IMR-90 (cell line): ENCODE data around the gene PLS1. TPM values are rescaled to one million over a fixed set of nuclear protein-coding genes. Genes with fewer than 3 reads are reported as not detected.

Experiments used
- ATAC-seq: fragments of 200-7000 bp; cut with Tn5 transposase; 2 replicates; pipeline ENCODE4 v1.9.1; 2020; ENCODE audit warnings: low read depth, mild to moderate bottlenecking, moderate library complexity
- BruUV-seq: library from RNA; stranded (reverse); fragments of 400-500 nt; replicated peaks from 2 replicates; lab custom pipeline; 2021; lab: Mats Ljungman, UMichigan
- CTCF ChIA-PET: fragments of 300-600 bp; formaldehyde crosslinking; extraction: SDS; loops from one replicate; lab custom pipeline; 2021; ENCODE audit warnings: antibody characterized with exemption; lab: Yijun Ruan, JAX
- POLR2A ChIA-PET: fragments of 300-600 bp; sonication (Branson Sonifier 250); formaldehyde crosslinking; loops from one replicate; lab custom pipeline; 2022; ENCODE audit warnings: antibody characterized with exemption; ENCODE audit not compliant: unreplicated experiment; lab: Charles Lee
- DNase-seq: peaks from one replicate; pipeline ENCODE4 v3.0.0; 2013
- H2AFZ ChIP-seq: replicated peaks from 2 replicates; pipeline ENCODE3; 2013; ENCODE audit warnings: low read length, mild to moderate bottlenecking; ENCODE audit not compliant: poor library complexity
- H2AK5ac ChIP-seq: 2 replicates; pipeline ENCODE4 v1.6.1; 2013; ENCODE audit warnings: low read depth, low read length, inconsistent platforms
- H2AK9ac ChIP-seq: replicated peaks from 2 replicates; pipeline ENCODE3; 2013; ENCODE audit warnings: mild to moderate bottlenecking, low read depth, low read length, moderate library complexity; ENCODE audit not compliant: poor library complexity
- H2BK120ac ChIP-seq: 2 replicates; pipeline ENCODE4 v1.6.1; 2013; ENCODE audit warnings: low read depth, low read length, inconsistent platforms
- H2BK15ac ChIP-seq: 3 replicates; pipeline ENCODE4 v1.6.1; 2013; ENCODE audit warnings: low read depth, low read length, inconsistent platforms
- H2BK20ac ChIP-seq: 2 replicates; pipeline ENCODE4 v1.6.1; 2013; ENCODE audit warnings: low read depth, mild to moderate bottlenecking, inconsistent platforms, low read length, moderate library complexity
- H2BK5ac ChIP-seq: 2 replicates; pipeline ENCODE4 v1.6.1; 2013; ENCODE audit warnings: mild to moderate bottlenecking, low read depth, low read length, inconsistent platforms; ENCODE audit not compliant: poor library complexity, severe bottlenecking
- H3K14ac ChIP-seq: replicated peaks from 2 replicates; pipeline ENCODE4 v1.6.1; 2013; ENCODE audit warnings: low read depth, low read length, inconsistent platforms
- H3K18ac ChIP-seq: 2 replicates; pipeline ENCODE4 v1.6.1; 2013; ENCODE audit warnings: low read depth, low read length, control low read depth
- H3K23ac ChIP-seq: 2 replicates; pipeline ENCODE4 v1.6.1; 2013; ENCODE audit warnings: low read depth, low read length, inconsistent platforms
- H3K27ac ChIP-seq: 2 replicates; pipeline ENCODE4 v1.5.1; 2013; ENCODE audit warnings: mild to moderate bottlenecking, control low read depth, low read length; ENCODE audit not compliant: insufficient read depth
- H3K27me3 ChIP-seq: 2 replicates; pipeline ENCODE4 v1.6.1; 2013; ENCODE audit warnings: low read length; ENCODE audit not compliant: control insufficient read depth, insufficient read depth
- H3K36me3 ChIP-seq: 2 replicates; pipeline ENCODE4 v1.6.1; 2013; ENCODE audit warnings: low read length, mixed read lengths; ENCODE audit not compliant: control insufficient read depth, insufficient read depth
- H3K4ac ChIP-seq: 2 replicates; pipeline ENCODE4 v1.6.1; 2013; ENCODE audit warnings: low read depth, low read length, inconsistent platforms
- H3K4me1 ChIP-seq: 2 replicates; pipeline ENCODE4 v1.6.1; 2013; ENCODE audit warnings: low read length, mixed read lengths; ENCODE audit not compliant: control insufficient read depth, insufficient read depth
- H3K4me2 ChIP-seq: 2 replicates; pipeline ENCODE4 v1.6.1; 2013; ENCODE audit warnings: low read depth, mild to moderate bottlenecking, control low read depth, low read length, moderate library complexity
- H3K4me3 ChIP-seq: 2 replicates; pipeline ENCODE4 v1.5.1; 2013; ENCODE audit warnings: low read depth, mild to moderate bottlenecking, control low read depth, low read length, moderate library complexity; ENCODE audit not compliant: insufficient read depth
- H3K56ac ChIP-seq: 2 replicates; pipeline ENCODE4 v1.6.1; 2013; ENCODE audit warnings: low read length, inconsistent platforms; ENCODE audit not compliant: insufficient read depth; ENCODE audit errors: extremely low read depth
- H3K79me1 ChIP-seq, 2 experiments: 2 replicates each; pipeline ENCODE4 v1.6.1; 2013; ENCODE audit warnings: low read length in 2 of 2, inconsistent platforms in 1 of 2, low read depth in 1 of 2
- H3K9ac ChIP-seq: 2 replicates; pipeline ENCODE4 v1.6.1; 2013; ENCODE audit warnings: low read depth, low read length, control low read depth
- H3K9me1 ChIP-seq: 2 replicates; pipeline ENCODE4 v1.6.1; 2013; ENCODE audit warnings: low read length, inconsistent platforms; ENCODE audit not compliant: insufficient read depth
- H3K9me3 ChIP-seq: 2 replicates; pipeline ENCODE4 v1.6.1; 2013; ENCODE audit warnings: low read length; ENCODE audit not compliant: control insufficient read depth, insufficient read depth
- H4K20me1 ChIP-seq: 2 replicates; pipeline ENCODE4 v1.6.1; 2013; ENCODE audit warnings: low read length, inconsistent platforms; ENCODE audit not compliant: insufficient read depth
- H4K5ac ChIP-seq: 2 replicates; pipeline ENCODE4 v1.6.1; 2013; ENCODE audit warnings: mild to moderate bottlenecking, low read depth, low read length, control low read depth
- H4K8ac ChIP-seq, 2 experiments: 2 replicates each; pipeline ENCODE4 v1.6.1; 2013; ENCODE audit warnings: low read depth in 2 of 2, low read length in 2 of 2, control low read depth in 1 of 2, inconsistent platforms in 1 of 2
- H4K91ac ChIP-seq: 2 replicates; pipeline ENCODE4 v1.6.1; 2013; ENCODE audit warnings: low read depth, low read length, inconsistent platforms; ENCODE audit not compliant: insufficient read depth
- CEBPB ChIP-seq: IDR thresholded peaks from 2 replicates; pipeline ENCODE4 v1.6.1; 2012; ENCODE audit warnings: low read depth, low read length, improper control_type of control experiment
- FOS ChIP-seq: fragments of 150-350 bp; IDR thresholded peaks from 2 replicates; pipeline ENCODE4 v1.6.1; 2016; ENCODE audit warnings: low read depth, low read length
- MAZ ChIP-seq: IDR thresholded peaks from 2 replicates; pipeline ENCODE4 v1.6.1; 2012; ENCODE audit warnings: low read depth, mild to moderate bottlenecking, low read length, improper control_type of control experiment, moderate library complexity, borderline replicate concordance
- POLR2A ChIP-seq: IDR thresholded peaks from 2 replicates; pipeline ENCODE4 v1.6.1; 2012; ENCODE audit warnings: mild to moderate bottlenecking, low read depth, low read length
- RCOR1 ChIP-seq: IDR thresholded peaks from 2 replicates; pipeline ENCODE4 v1.6.1; 2012; ENCODE audit warnings: mild to moderate bottlenecking, low read length, improper control_type of control experiment; ENCODE audit not compliant: insufficient replicate concordance
- SMC3 ChIP-seq: fragments of 150-350 bp; IDR thresholded peaks from 2 replicates; pipeline ENCODE4 v1.6.1; 2016; ENCODE audit warnings: low read depth, mild to moderate bottlenecking, antibody characterized with exemption, low read length, moderate library complexity
- dilution Hi-C: fragments of 300-500 bp; cut with HindIII; formaldehyde crosslinking; loops from one replicate; pipeline ENCODE4 v1.14.3; 2018; ENCODE audit warnings: low sequenced_read_pairs; ENCODE audit not compliant: unreplicated experiment
- in situ Hi-C: fragments of 300-500 bp; cut with MboI; formaldehyde crosslinking; loops from 3 replicates; pipeline ENCODE4 v1.14.3; 2019; ENCODE audit warnings: low sequenced_read_pairs, inconsistent platforms, mixed read lengths
- intact Hi-C: fragments of 100-400 bp; cut with micrococcal nuclease; formaldehyde crosslinking; loops from 2 replicates; pipeline ENCODE4 v1.10.0; 2022
- polyA plus RNA-seq, 3 experiments: library from polyadenylated mRNA; depleted of rRNA; stranded (reverse); fragments of >200 nt; gene quantifications; 2 replicates each; pipeline ENCODE4 v1.2.3, GENCODE V29; 2012; ENCODE audit warnings: low replicate concordance in 1 of 3
- total RNA-seq: library from RNA; depleted of rRNA; stranded (reverse); fragments of >200 nt; gene quantifications from 2 replicates; pipeline ENCODE4 v1.2.3, GENCODE V29; 2012
- TF ChIP-seq, protein P1 (sequence below): fragments of 150-350 bp; IDR thresholded peaks from 2 replicates; pipeline ENCODE4 v1.6.1; 2017; ENCODE audit warnings: mild to moderate bottlenecking, antibody characterized with exemption, low read length, low read depth

The PLS1 gene
- total and polyA plus RNA-seq, 2 of the 4 experiments (the other 2 are of a cell fraction): 0.29 to 0.90 TPM

DNA sequence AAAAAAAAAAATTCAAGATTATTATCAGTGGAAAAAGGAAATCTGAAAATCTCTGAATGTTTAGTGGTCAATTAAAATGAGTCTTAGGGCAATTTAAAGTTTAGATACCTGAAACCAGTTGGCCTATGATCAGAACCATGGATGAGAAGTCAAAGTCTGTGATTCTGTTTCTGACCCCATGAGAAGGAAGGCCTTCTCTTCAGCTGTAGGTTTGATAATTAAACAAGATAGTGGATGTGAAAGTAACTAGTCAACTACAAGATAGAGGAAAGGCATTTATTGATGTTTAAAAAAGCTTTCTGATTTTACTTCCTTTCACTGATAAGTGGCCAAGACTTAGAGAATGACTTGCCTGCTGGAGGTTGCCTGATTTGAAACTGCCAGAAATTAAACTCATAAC lies 8.7 kb downstream of the PLS1 start:
- CTCF ChIA-PET: interaction anchor here (0.6 to 0.8 kb wide), 2 partner anchors 11 to 185 kb away, joined by 3 to 11 read pairs; no protein-coding TSS in a partner anchor
- Histone ChIP-seq H3K4me2 (no peak overlapping the region), H3K4me3 (no peak overlapping the region), H3K9me1 (no peaks in the 10 kb centered on the region), H4K8ac (no peak overlapping the region), H3K27me3 (peaks cover 4% of the 10 kb centered on the region), H2AFZ (no peak overlapping the region), H4K5ac (no peak overlapping the region), H3K14ac (no peak overlapping the region), H4K20me1 (no peaks in the 10 kb centered on the region), H3K18ac (no peak overlapping the region), H3K56ac (no peak overlapping the region), H3K36me3 (no peaks in the 10 kb centered on the region), H3K23ac (no peak overlapping the region), H2BK120ac (no peak overlapping the region), H3K4me1 (no peaks in the 10 kb centered on the region), H2BK15ac (no peak overlapping the region), H2AK5ac (no peak overlapping the region), H2BK5ac (no peak overlapping the region), H2AK9ac (no peak overlapping the region), H3K79me1 (no peaks in the 10 kb centered on the region), H3K9ac (no peak overlapping the region), H3K9me3 (no peaks in the 10 kb centered on the region), H2BK20ac (no peak overlapping the region), H4K91ac (no peak overlapping the region), H3K4ac (no peak overlapping the region), H3K27ac (no peak overlapping the region)
- DNase-seq: no peak
- no TSS peak for BruUV-seq
- POLR2A ChIA-PET: no interaction called here
- no peak for TF ChIP-seq RCOR1
- TF ChIP-seq, protein P1, sequence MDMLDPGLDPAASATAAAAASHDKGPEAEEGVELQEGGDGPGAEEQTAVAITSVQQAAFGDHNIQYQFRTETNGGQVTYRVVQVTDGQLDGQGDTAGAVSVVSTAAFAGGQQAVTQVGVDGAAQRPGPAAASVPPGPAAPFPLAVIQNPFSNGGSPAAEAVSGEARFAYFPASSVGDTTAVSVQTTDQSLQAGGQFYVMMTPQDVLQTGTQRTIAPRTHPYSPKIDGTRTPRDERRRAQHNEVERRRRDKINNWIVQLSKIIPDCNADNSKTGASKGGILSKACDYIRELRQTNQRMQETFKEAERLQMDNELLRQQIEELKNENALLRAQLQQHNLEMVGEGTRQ: no peak
- TF ChIP-seq MAZ: no peak
- TF ChIP-seq CEBPB: no peak
- TF ChIP-seq POLR2A: no peak
- no peak for TF ChIP-seq FOS
- no peak for TF ChIP-seq SMC3
- intact Hi-C loops (no loop called here), in situ Hi-C loops (no loop called here), dilution Hi-C loops (no loop called here)
- ATAC-seq: no peak
